CD4-positive, alpha-beta T cell treated with Interferon alpha-2 for 1 hour (primary cell): ENCODE measurements around the gene SORD.
"Not testable (repeated sequence)": the region's sequence is repeated elsewhere in the genome, so short reads cannot be mapped to it uniquely, and the experiment has no call there.

Experiments used
- DNase-seq, 2 donors: peaks; one replicate each; pipeline ENCODE4 v3.0.0-alpha.2; 2020 to 2022

Gene SORD

GRCh38 chr15:45100884-45101625 is 78.1 kb downstream of the SORD start:
- no peak for DNase-seq

- no peak for DNase-seq
Measured at GRCh38 chr15:45101749-45102148, 78.8 kb downstream of the SORD start.

GRCh38 chr15:45102226-45102625 is 79.2 kb downstream of the SORD start:
- no peak for DNase-seq

- not testable (repeated sequence) for DNase-seq
Measured at GRCh38 chr15:45104170-45104569, 81.2 kb downstream of the SORD start.

GRCh38 chr15:45105586-45105985 is 82.6 kb downstream of the SORD start:
- DNase-seq = no peak

GRCh38 chr15:45106002-45106790 is 83.2 kb downstream of the SORD start:
- DNase-seq = no peak

GRCh38 chr15:45107941-45108630 is 85.1 kb downstream of the SORD start:
- no peak for DNase-seq

- DNase-seq = no peak
Measured at GRCh38 chr15:45110256-45110820, 87.3 kb downstream of the SORD start.

- DNase-seq = no peak
Measured at GRCh38 chr15:45111390-45112142, 88.6 kb downstream of the SORD start.

- no peak for DNase-seq
Measured at GRCh38 chr15:45112143-45112590, 89.2 kb downstream of the SORD start.

GRCh38 chr15:45112591-45113379 is 89.8 kb downstream of the SORD start:
- DNase-seq = no peak

- no peak for DNase-seq
Measured at GRCh38 chr15:45113380-45113990, 90.5 kb downstream of the SORD start.

GRCh38 chr15:45114076-45114750 is 91.2 kb downstream of the SORD start, which contains the start of the genes DUOX2 and DUOXA2:
Gene DUOX2 (minus strand): TSS chr15:45114172. CDS start chr15:45113411, 761 bp downstream.
Gene DUOXA2 (plus strand): TSS chr15:45114326. CDS start chr15:45114606, 280 bp downstream.
- DNase-seq = no peak

GRCh38 chr15:45114751-45115085 is 91.7 kb downstream of the SORD start:
- no peak for DNase-seq

GRCh38 chr15:45115312-45115820 is 92.4 kb downstream of the SORD start:
- no peak for DNase-seq

GRCh38 chr15:45116006-45116481 is 93.0 kb downstream of the SORD start:
- DNase-seq = no peak

GRCh38 chr15:45116482-45117307 is 93.7 kb downstream of the SORD start:
- DNase-seq = no peak

- DNase-seq = no peak
Measured at GRCh38 chr15:45117308-45118130, 94.5 kb downstream of the SORD start.
